Caco-2 (cell line): Measurements from ENCODE around the gene GPX4. TPM values are rescaled to one million over a fixed set of nuclear protein-coding genes. Genes with fewer than 3 reads are reported as not detected.

ENCODE experiments used
- BruUV-seq: library from RNA; stranded (reverse); fragments of 400-500 nt; replicated peaks from 2 replicates; lab custom pipeline; 2021; lab: Mats Ljungman, UMichigan
- CTCF ChIA-PET: fragments of 300-600 bp; sonication (Branson Sonifier 250); formaldehyde crosslinking; loops from one replicate; lab custom pipeline; 2022; ENCODE audit warnings: antibody characterized with exemption; lab: Charles Lee
- POLR2A ChIA-PET: fragments of 300-600 bp; sonication (Branson Sonifier 250); formaldehyde crosslinking; loops from one replicate; lab custom pipeline; 2022; ENCODE audit warnings: antibody characterized with exemption; lab: Charles Lee
- DNase-seq, 2 experiments: peaks; one replicate each; pipeline versions ENCODE4 v3.0.0 to v3.0.0-alpha.2; 2020 to 2022
- H3K27me3 ChIP-seq: replicated peaks from 2 replicates; pipeline ENCODE4 v1.6.0; 2011; ENCODE audit warnings: low read length; ENCODE audit not compliant: control insufficient read depth, insufficient read depth
- H3K36me3 ChIP-seq: 2 replicates; pipeline ENCODE4 v1.5.1; 2011; ENCODE audit warnings: low read length; ENCODE audit not compliant: control insufficient read depth, insufficient read depth
- H3K4me1 ChIP-seq: fragments of 250-450 bp; sonication (Bioruptor Pico); 2 replicates; pipeline ENCODE4 v1.5.1; 2020; ENCODE audit warnings: mild to moderate bottlenecking
- H3K4me3 ChIP-seq: 2 replicates; pipeline ENCODE4 v1.5.1; 2011; ENCODE audit warnings: low read depth, mild to moderate bottlenecking, control low read depth, low read length
- H3K9me3 ChIP-seq: fragments of 250-450 bp; sonication (Bioruptor Pico); 2 replicates; pipeline ENCODE4 v1.5.1; 2020; ENCODE audit warnings: mild to moderate bottlenecking, moderate library complexity
- H3K27ac Mint-ChIP-seq: one replicate; pipeline ENCODE4 v1.8.0; 2022; ENCODE audit warnings: mixed read lengths; ENCODE audit not compliant: unreplicated experiment
- H3K27me3 Mint-ChIP-seq: one replicate; pipeline ENCODE4 v1.8.0; 2022; ENCODE audit warnings: mixed read lengths; ENCODE audit not compliant: insufficient read depth, unreplicated experiment
- H3K36me3 Mint-ChIP-seq: one replicate; pipeline ENCODE4 v1.8.0; 2022; ENCODE audit warnings: mild to moderate bottlenecking, mixed read lengths; ENCODE audit not compliant: insufficient read depth, unreplicated experiment
- H3K4me1 Mint-ChIP-seq: one replicate; pipeline ENCODE4 v1.8.0; 2022; ENCODE audit warnings: low read depth, mixed read lengths; ENCODE audit not compliant: unreplicated experiment
- H3K4me3 Mint-ChIP-seq: one replicate; pipeline ENCODE4 v1.8.0; 2022; ENCODE audit warnings: mild to moderate bottlenecking, moderate library complexity, mixed read lengths; ENCODE audit not compliant: unreplicated experiment
- H3K9me3 Mint-ChIP-seq: one replicate; pipeline ENCODE4 v1.8.0; 2022; ENCODE audit warnings: mixed read lengths; ENCODE audit not compliant: unreplicated experiment
- intact Hi-C: fragments of 100-400 bp; cut with micrococcal nuclease; formaldehyde crosslinking; loops from one replicate; pipeline ENCODE4 v1.10.0; 2022; ENCODE audit not compliant: unreplicated experiment
- total RNA-seq: library from RNA; stranded (reverse); gene quantifications from 2 replicates; pipeline ENCODE4 v1.2.3, GENCODE V29; 2022
- TF ChIP-seq, protein P1 (sequence below), 2 experiments: fragments of 200-600 bp in 1 of 2; IDR thresholded peaks; 1 replicate in 1 of 2; 2 replicates in 1 of 2; pipeline versions ENCODE4 v1.5.1 to v1.8.0; 2011 to 2022; ENCODE audit warnings: antibody characterized with exemption in 1 of 2, control low read depth in 1 of 2, inconsistent platforms in 1 of 2, low read depth in 1 of 2, low read length in 1 of 2, mild to moderate bottlenecking in 1 of 2, moderate library complexity in 1 of 2; ENCODE audit not compliant: insufficient read depth in 1 of 2, severe bottlenecking in 1 of 2, unreplicated experiment in 1 of 2

The GPX4 gene
- total RNA-seq, 1 experiment from 2014 or later = 500 TPM

GRCh38 chr19:1115646-1116420 lies 12.0 kb downstream of the GPX4 start:
- H3K4me3 Mint-ChIP-seq = no peak overlapping the region
- intact Hi-C loops = no loop called here
- CTCF ChIA-PET = interaction anchor here (0.6 kb wide), 1 partner anchor 77 kb away, joined by 4 read pairs; no protein-coding TSS in a partner anchor

DNA sequence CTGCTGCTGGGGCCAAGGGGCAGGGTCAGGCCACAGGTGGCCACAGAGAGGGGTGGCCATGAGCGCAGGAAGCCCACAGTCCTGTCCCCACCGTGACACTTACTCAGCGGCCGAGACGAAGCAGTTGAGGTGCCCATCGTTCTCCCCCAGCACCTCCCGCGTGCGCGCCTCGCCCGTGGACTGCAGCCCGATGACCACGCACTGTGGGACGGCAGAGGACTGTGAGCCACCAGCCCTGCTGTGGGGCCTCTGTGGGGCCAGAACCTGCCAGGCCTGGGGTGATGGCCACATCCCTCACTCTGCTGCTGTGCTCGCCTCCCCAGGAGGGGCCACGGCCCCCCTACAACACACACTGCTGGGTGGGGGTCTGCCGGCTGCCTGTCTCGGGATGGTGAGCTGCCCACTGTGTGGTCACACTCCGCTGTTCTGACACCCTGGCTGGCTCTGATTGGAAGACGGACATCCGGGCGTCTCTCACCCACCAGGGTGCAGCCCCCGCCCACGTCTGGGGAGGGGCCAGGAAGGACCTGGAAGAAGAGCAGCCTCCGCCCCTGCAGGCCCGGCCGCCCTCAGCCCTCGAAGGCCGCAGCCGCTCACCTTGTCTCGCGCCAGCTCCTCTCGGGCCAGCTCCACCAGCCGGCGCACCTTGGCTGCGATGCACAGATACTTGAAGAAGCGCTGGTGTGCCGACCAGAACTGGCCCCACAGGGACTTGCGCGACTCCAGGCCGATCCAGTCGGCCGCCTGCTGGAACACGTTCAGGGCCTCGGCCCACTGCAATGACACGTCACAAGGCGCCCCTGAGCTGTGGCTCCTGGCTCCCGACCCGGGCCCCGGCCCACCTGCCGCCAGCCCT lies 13.2 kb downstream of the GPX4 start:
- CTCF ChIA-PET = interaction anchor here (0.5 kb wide), 1 partner anchor 12 kb away, joined by 3 read pairs; no protein-coding TSS in a partner anchor
- BruUV-seq = no TSS peak
- Histone ChIP-seq H3K9me3 (no peaks in the 10 kb centered on the region), H3K27me3 (no peaks in the 10 kb centered on the region), H3K4me3 (no peak overlapping the region), H3K36me3 (peaks cover 1% of the 10 kb centered on the region), H3K4me1 (peaks cover 5% of the 10 kb centered on the region; the same call in 1 of the 2 replicates)
- TF ChIP-seq, protein P1, sequence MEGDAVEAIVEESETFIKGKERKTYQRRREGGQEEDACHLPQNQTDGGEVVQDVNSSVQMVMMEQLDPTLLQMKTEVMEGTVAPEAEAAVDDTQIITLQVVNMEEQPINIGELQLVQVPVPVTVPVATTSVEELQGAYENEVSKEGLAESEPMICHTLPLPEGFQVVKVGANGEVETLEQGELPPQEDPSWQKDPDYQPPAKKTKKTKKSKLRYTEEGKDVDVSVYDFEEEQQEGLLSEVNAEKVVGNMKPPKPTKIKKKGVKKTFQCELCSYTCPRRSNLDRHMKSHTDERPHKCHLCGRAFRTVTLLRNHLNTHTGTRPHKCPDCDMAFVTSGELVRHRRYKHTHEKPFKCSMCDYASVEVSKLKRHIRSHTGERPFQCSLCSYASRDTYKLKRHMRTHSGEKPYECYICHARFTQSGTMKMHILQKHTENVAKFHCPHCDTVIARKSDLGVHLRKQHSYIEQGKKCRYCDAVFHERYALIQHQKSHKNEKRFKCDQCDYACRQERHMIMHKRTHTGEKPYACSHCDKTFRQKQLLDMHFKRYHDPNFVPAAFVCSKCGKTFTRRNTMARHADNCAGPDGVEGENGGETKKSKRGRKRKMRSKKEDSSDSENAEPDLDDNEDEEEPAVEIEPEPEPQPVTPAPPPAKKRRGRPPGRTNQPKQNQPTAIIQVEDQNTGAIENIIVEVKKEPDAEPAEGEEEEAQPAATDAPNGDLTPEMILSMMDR (IDR thresholded peaks at IDR 0.05; ENCODE audit: insufficient read depth in 1 of 2, low read depth in 1 of 2, low read length in 1 of 2, severe bottlenecking in 1 of 2, unreplicated experiment in 1 of 2) = no peak
- Mint-ChIP-seq H3K9me3 (no peaks in the 10 kb centered on the region), H3K4me3 (no peak overlapping the region), H3K36me3 (peaks cover 54% of the 10 kb centered on the region), H3K27ac (no peak overlapping the region), H3K4me1 (no peaks in the 10 kb centered on the region), H3K27me3 (no peaks in the 10 kb centered on the region)
- no peak for DNase-seq
- POLR2A ChIA-PET = interaction anchor here (0.5 kb wide), 1 partner anchor 150 kb away, joined by 11 read pairs; no protein-coding TSS in a partner anchor
- intact Hi-C loops = no loop called here

More at GRCh38 chr19:1115646-1116420, 12.0 kb downstream of the GPX4 start:
- Mint-ChIP-seq H3K4me1 (no peaks in the 10 kb centered on the region), H3K27me3 (no peaks in the 10 kb centered on the region), H3K9me3 (no peaks in the 10 kb centered on the region), H3K27ac (no peak overlapping the region), H3K36me3 (peaks cover 49% of the 10 kb centered on the region)
- TF ChIP-seq, protein P1 (IDR thresholded peaks at IDR 0.05; ENCODE audit: insufficient read depth in 1 of 2, low read depth in 1 of 2, low read length in 1 of 2, severe bottlenecking in 1 of 2, unreplicated experiment in 1 of 2) = no peak
- H3K4me1 ChIP-seq = peaks cover 5% of the 10 kb centered on the region; the same call in 1 of the 2 replicates
- no peak overlapping the region for H3K4me3 ChIP-seq
- no peaks in the 10 kb centered on the region for H3K27me3 ChIP-seq
- POLR2A ChIA-PET = no interaction called here
- H3K9me3 ChIP-seq = no peaks in the 10 kb centered on the region
- BruUV-seq = no TSS peak
- H3K36me3 ChIP-seq = peaks cover 1% of the 10 kb centered on the region
- no peak for DNase-seq

GRCh38 chr19:1117654-1118053 lies 13.9 kb downstream of the GPX4 start:
- peaks cover 52% of the 10 kb centered on the region for H3K36me3 Mint-ChIP-seq
- ChIA-PET POLR2A (interaction anchor here (0.5 kb wide), 1 partner anchor 149 kb away, joined by 11 read pairs; no protein-coding TSS in a partner anchor), CTCF (interaction anchor here (0.5 kb wide), 1 partner anchor 11 kb away, joined by 3 read pairs; no protein-coding TSS in a partner anchor)
- TF ChIP-seq, protein P1 (IDR thresholded peaks at IDR 0.05; ENCODE audit: insufficient read depth in 1 of 2, low read depth in 1 of 2, low read length in 1 of 2, severe bottlenecking in 1 of 2, unreplicated experiment in 1 of 2) = no peak
- H3K4me3 Mint-ChIP-seq = no peak overlapping the region
- no peak overlapping the region for H3K27ac Mint-ChIP-seq
- no peaks in the 10 kb centered on the region for H3K4me1 Mint-ChIP-seq
- DNase-seq = no peak
- Histone ChIP-seq H3K27me3 (no peaks in the 10 kb centered on the region), H3K4me3 (no peak overlapping the region), H3K36me3 (peaks cover 1% of the 10 kb centered on the region), H3K9me3 (no peaks in the 10 kb centered on the region), H3K4me1 (peaks cover 5% of the 10 kb centered on the region; the same call in 1 of the 2 replicates)
- no peaks in the 10 kb centered on the region for H3K9me3 Mint-ChIP-seq
- BruUV-seq = no TSS peak
- H3K27me3 Mint-ChIP-seq = no peaks in the 10 kb centered on the region
- intact Hi-C loops = no loop called here
